ENCODE results near the gene FANCE. TPM values are rescaled to one million over a fixed set of nuclear protein-coding genes. Genes with fewer than 3 reads are reported as not detected.

FANCE gene
- total RNA-seq, 1 donor from 2014 or later, result 9.3 TPM

DNA sequence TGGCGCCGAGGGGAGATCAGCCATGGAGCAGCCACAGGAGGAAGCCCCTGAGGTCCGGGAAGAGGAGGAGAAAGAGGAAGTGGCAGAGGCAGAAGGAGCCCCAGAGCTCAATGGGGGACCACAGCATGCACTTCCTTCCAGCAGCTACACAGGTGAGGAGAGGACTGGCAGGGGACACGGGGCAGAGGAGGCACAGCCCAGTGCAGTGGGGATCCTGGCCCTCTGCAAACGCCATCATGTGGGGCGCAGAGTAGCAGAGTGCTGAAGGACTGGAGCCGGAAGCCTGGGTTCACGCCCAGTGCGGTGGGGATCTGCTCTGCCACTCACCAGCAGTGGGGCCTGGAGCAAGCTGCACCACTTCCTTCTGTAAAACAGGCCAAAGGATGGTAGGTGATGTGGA, 41.1 kb upstream of the FANCE start:
- Mint-ChIP-seq H3K36me3 (peaks cover 10% of the 10 kb centered on the region), H3K27me3 (ENCODE audit: insufficient read depth, low read depth) (peaks cover 14% of the 10 kb centered on the region), H3K4me3 (no peak overlapping the region), H3K9me3 (no peaks in the 10 kb centered on the region), H3K27ac (no peak overlapping the region), H3K4me1 (peaks cover 16% of the 10 kb centered on the region)
- Histone ChIP-seq H3K9me3 (ENCODE audit: low read depth) (no peaks in the 10 kb centered on the region), H3K4me3 (no peak overlapping the region), H3K4me1 (no peaks in the 10 kb centered on the region), H3F3A (ENCODE audit: low read depth) (no peaks in the 10 kb centered on the region), H2AFZ (replicated peaks) (no peak overlapping the region), H3K27ac (no peak overlapping the region), H3K79me2 (ENCODE audit: low read depth) (no peaks in the 10 kb centered on the region), H3K4me2 (no peak overlapping the region), H3K27me3 (no peaks in the 10 kb centered on the region), H3K9ac (no peak overlapping the region), H4K20me1 (ENCODE audit: low read depth) (no peaks in the 10 kb centered on the region), H3K36me3 (no peaks in the 10 kb centered on the region)
- DNase-seq (ENCODE audit: low spot score), result no peak
- TF ChIP-seq EZH2phosphoT487 (IDR thresholded peaks at IDR 0.05) (no peak), EZH2 (IDR thresholded peaks at IDR 0.05) (no peak)
- TF ChIP-seq, protein P1, sequence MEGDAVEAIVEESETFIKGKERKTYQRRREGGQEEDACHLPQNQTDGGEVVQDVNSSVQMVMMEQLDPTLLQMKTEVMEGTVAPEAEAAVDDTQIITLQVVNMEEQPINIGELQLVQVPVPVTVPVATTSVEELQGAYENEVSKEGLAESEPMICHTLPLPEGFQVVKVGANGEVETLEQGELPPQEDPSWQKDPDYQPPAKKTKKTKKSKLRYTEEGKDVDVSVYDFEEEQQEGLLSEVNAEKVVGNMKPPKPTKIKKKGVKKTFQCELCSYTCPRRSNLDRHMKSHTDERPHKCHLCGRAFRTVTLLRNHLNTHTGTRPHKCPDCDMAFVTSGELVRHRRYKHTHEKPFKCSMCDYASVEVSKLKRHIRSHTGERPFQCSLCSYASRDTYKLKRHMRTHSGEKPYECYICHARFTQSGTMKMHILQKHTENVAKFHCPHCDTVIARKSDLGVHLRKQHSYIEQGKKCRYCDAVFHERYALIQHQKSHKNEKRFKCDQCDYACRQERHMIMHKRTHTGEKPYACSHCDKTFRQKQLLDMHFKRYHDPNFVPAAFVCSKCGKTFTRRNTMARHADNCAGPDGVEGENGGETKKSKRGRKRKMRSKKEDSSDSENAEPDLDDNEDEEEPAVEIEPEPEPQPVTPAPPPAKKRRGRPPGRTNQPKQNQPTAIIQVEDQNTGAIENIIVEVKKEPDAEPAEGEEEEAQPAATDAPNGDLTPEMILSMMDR (IDR thresholded peaks at IDR 0.05), result no peak

GRCh38 chr6:35412102-35412501, 40.0 kb upstream of the FANCE start:
- no peaks in the 10 kb centered on the region for H3K79me2 ChIP-seq (ENCODE audit: low read depth)

DNA sequence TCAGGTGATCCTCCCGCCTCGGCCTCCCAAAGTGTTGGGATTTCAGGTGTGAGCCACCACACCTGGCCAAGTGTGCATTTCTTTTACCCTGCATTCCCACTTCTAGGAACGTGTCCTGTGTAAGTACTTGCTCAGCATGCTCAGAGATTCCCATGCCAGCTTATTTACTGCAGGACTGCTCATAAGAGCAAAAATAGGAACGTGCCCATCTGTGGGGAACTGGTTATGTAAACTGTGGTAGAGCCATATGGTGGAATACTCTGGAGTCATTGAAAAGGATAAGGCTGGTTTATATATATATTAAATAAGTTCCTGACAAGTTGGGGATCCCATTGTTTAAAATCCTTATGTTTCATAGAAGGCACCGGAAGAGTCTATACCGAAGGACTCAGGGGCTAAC, 38.2 kb upstream of the FANCE start:
- Histone ChIP-seq H3K27ac (no peak overlapping the region), H3K36me3 (no peaks in the 10 kb centered on the region), H3F3A (ENCODE audit: low read depth) (no peaks in the 10 kb centered on the region), H3K27me3 (no peaks in the 10 kb centered on the region), H3K4me3 (no peak overlapping the region), H3K9ac (no peak overlapping the region), H3K79me2 (ENCODE audit: low read depth) (no peaks in the 10 kb centered on the region), H4K20me1 (ENCODE audit: low read depth) (no peaks in the 10 kb centered on the region), H3K4me2 (no peak overlapping the region), H3K9me3 (ENCODE audit: low read depth) (no peaks in the 10 kb centered on the region), H3K4me1 (no peaks in the 10 kb centered on the region), H2AFZ (replicated peaks) (no peak overlapping the region)
- peaks cover 16% of the 10 kb centered on the region for H3K36me3 Mint-ChIP-seq
- H3K4me3 Mint-ChIP-seq, result no peak overlapping the region
- peaks cover 6% of the 10 kb centered on the region for H3K4me1 Mint-ChIP-seq
- no peak for DNase-seq (ENCODE audit: low spot score)
- H3K9me3 Mint-ChIP-seq, result no peaks in the 10 kb centered on the region
- H3K27me3 Mint-ChIP-seq (ENCODE audit: insufficient read depth, low read depth), result peaks cover 11% of the 10 kb centered on the region
- TF ChIP-seq, protein P1 (IDR thresholded peaks at IDR 0.05), result no peak
- no peak for TF ChIP-seq EZH2phosphoT487 (IDR thresholded peaks at IDR 0.05)
- TF ChIP-seq EZH2 (IDR thresholded peaks at IDR 0.05), result no peak
- H3K27ac Mint-ChIP-seq, result no peak overlapping the region

More at GRCh38 chr6:35412102-35412501, 40.0 kb upstream of the FANCE start:
- Mint-ChIP-seq H3K27me3 (ENCODE audit: insufficient read depth, low read depth) (peaks cover 13% of the 10 kb centered on the region), H3K36me3 (peaks cover 10% of the 10 kb centered on the region), H3K4me1 (peaks cover 10% of the 10 kb centered on the region), H3K9me3 (no peaks in the 10 kb centered on the region), H3K27ac (no peak overlapping the region), H3K4me3 (no peak overlapping the region)
- Histone ChIP-seq H3K27ac (no peak overlapping the region), H3K4me1 (no peaks in the 10 kb centered on the region), H3K4me3 (no peak overlapping the region), H3K27me3 (no peaks in the 10 kb centered on the region), H3K9me3 (ENCODE audit: low read depth) (no peaks in the 10 kb centered on the region), H3K9ac (no peak overlapping the region), H3K36me3 (no peaks in the 10 kb centered on the region), H2AFZ (replicated peaks) (no peak overlapping the region), H3K4me2 (no peak overlapping the region), H4K20me1 (ENCODE audit: low read depth) (no peaks in the 10 kb centered on the region), H3F3A (ENCODE audit: low read depth) (no peaks in the 10 kb centered on the region)
- TF ChIP-seq, protein P1 (IDR thresholded peaks at IDR 0.05), result no peak
- TF ChIP-seq EZH2phosphoT487 (IDR thresholded peaks at IDR 0.05), result no peak
- no peak for DNase-seq (ENCODE audit: low spot score)

Measured in neural progenitor cell (in vitro differentiated cells).